ENCODE results near the gene CHCHD4. TPM values are rescaled to one million over a fixed set of nuclear protein-coding genes. Genes with fewer than 3 reads are reported as not detected.

CHCHD4 gene
- total and polyA plus RNA-seq, 2 of the 13 experiments (the other 11 are each of a cell fraction or from before 2014, with no cell fraction given): 15.8 to 24.1 TPM

DNA sequence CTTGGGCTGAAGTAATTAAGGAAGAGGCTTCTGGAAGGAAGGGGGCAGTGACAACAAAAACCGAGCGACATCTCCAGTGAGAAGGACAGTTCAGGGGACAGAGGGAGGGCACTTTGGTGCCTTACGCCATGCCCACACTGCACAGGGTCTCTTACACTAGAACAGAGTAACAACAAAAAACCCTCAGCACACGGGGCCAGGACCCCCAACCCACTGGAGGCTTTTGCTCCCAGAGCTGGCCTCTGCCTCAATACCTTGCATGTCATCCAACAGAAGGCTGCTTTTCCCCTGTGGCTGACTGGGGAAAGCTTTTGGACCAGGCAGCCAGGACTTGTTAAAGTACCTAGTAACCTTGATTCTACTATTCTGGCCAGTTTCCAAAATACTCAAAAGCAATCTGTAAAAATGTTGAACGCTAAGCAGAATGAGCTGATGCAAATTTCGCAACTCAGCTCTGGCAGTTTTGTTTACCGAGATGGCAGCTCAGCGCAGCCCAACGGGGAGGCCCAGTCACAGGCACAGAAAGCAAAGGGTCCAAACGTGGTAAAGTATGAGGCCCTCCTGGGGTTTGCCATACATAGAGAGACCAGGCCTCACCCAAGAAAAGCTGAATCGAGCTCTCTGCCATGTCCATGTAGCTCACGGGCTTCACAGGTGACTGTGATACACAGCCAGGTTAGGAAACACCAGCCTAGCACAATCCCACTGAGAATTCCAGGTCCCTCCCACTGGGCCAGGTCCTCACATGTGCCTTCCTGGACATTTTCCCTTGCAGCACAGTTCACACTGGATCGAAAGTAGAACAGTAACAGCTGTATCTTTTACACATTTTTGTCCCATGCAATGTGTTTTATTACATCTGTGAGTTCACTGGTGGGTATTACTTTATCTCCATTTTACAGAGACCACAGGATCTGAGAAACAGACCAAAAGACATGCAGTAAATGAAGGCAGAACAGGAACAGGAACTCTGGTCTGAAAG lies 6.0 kb downstream of the CHCHD4 start (continued):
- TF ChIP-seq ZNF552 (CRISPR knock-in tag; IDR thresholded peaks at IDR 0.05; ENCODE audit: borderline replicate concordance) (no peak), ZFX (CRISPR knock-in tag; IDR thresholded peaks at IDR 0.05; ENCODE audit: low read depth) (peak; percentile 80), SALL2 (CRISPR knock-in tag; IDR thresholded peaks at IDR 0.05) (0 out of 2 replicates have a peak, but pooled peaks have one; percentile 50), ZNF564 (CRISPR knock-in tag; IDR thresholded peaks at IDR 0.05) (no peak), FOXC1 (CRISPR knock-in tag; IDR thresholded peaks at IDR 0.05; ENCODE audit: borderline replicate concordance) (peak; percentile 72; the same call in 1 of the 2 replicates), GFI1 (CRISPR knock-in tag; IDR thresholded peaks at IDR 0.05; ENCODE audit: borderline replicate concordance) (peak; percentile 52; the same call in 1 of the 2 replicates), MXD1 (CRISPR knock-in tag; IDR thresholded peaks at IDR 0.05) (no peak), ZNF234 (CRISPR knock-in tag; conservative IDR thresholded peaks at IDR 0.05) (no peak), GABPB1 (CRISPR knock-in tag; IDR thresholded peaks at IDR 0.05) (no peak; the same call in 1 of the 2 replicates), EP300 (IDR thresholded peaks at IDR 0.05; ENCODE audit: low read depth in 2 of 2, low read length in 2 of 2) (peak; percentile 18 to 60; a peak in 3 of 4 replicates), EP300 (CRISPR knock-in tag; IDR thresholded peaks at IDR 0.05; ENCODE audit: borderline replicate concordance) (no peak), ZNF138 (CRISPR knock-in tag; IDR thresholded peaks at IDR 0.05; ENCODE audit: low read depth) (no peak), ZNF317 (CRISPR knock-in tag; IDR thresholded peaks at IDR 0.05) (peak; percentile 39; the same call in 1 of the 2 replicates), ZNF382 (CRISPR knock-in tag; IDR thresholded peaks at IDR 0.05; ENCODE audit: borderline replicate concordance) (no peak), ZMYM3 (CRISPR knock-in tag; IDR thresholded peaks at IDR 0.05) (0 out of 2 replicates have a peak, but pooled peaks have one; percentile 46), MAFK (conservative IDR thresholded peaks at IDR 0.05 in 1 of 2, IDR thresholded peaks at IDR 0.05 in 1 of 2; ENCODE audit: low read length in 2 of 2) (peak; percentile 42 to 44; a peak in 2 of 4 replicates), ZNF530 (CRISPR knock-in tag; IDR thresholded peaks at IDR 0.05; ENCODE audit: low read depth) (no peak), GPN1 (CRISPR knock-in tag; IDR thresholded peaks at IDR 0.05; ENCODE audit: borderline replicate concordance) (no peak), TBX3 (IDR thresholded peaks at IDR 0.05; ENCODE audit: borderline replicate concordance) (no peak), ZNF790 (CRISPR knock-in tag; IDR thresholded peaks at IDR 0.05; ENCODE audit: borderline replicate concordance) (no peak)
- TF ChIP-seq, protein P1, sequence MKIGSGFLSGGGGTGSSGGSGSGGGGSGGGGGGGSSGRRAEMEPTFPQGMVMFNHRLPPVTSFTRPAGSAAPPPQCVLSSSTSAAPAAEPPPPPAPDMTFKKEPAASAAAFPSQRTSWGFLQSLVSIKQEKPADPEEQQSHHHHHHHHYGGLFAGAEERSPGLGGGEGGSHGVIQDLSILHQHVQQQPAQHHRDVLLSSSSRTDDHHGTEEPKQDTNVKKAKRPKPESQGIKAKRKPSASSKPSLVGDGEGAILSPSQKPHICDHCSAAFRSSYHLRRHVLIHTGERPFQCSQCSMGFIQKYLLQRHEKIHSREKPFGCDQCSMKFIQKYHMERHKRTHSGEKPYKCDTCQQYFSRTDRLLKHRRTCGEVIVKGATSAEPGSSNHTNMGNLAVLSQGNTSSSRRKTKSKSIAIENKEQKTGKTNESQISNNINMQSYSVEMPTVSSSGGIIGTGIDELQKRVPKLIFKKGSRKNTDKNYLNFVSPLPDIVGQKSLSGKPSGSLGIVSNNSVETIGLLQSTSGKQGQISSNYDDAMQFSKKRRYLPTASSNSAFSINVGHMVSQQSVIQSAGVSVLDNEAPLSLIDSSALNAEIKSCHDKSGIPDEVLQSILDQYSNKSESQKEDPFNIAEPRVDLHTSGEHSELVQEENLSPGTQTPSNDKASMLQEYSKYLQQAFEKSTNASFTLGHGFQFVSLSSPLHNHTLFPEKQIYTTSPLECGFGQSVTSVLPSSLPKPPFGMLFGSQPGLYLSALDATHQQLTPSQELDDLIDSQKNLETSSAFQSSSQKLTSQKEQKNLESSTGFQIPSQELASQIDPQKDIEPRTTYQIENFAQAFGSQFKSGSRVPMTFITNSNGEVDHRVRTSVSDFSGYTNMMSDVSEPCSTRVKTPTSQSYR (CRISPR knock-in tag; IDR thresholded peaks at IDR 0.05; ENCODE audit: borderline replicate concordance): no peak; the same call in 1 of the 2 replicates
- TF ChIP-seq, protein P2, sequence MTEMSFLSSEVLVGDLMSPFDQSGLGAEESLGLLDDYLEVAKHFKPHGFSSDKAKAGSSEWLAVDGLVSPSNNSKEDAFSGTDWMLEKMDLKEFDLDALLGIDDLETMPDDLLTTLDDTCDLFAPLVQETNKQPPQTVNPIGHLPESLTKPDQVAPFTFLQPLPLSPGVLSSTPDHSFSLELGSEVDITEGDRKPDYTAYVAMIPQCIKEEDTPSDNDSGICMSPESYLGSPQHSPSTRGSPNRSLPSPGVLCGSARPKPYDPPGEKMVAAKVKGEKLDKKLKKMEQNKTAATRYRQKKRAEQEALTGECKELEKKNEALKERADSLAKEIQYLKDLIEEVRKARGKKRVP (CRISPR knock-in tag; IDR thresholded peaks at IDR 0.05): no peak
- TF ChIP-seq, protein P3, sequence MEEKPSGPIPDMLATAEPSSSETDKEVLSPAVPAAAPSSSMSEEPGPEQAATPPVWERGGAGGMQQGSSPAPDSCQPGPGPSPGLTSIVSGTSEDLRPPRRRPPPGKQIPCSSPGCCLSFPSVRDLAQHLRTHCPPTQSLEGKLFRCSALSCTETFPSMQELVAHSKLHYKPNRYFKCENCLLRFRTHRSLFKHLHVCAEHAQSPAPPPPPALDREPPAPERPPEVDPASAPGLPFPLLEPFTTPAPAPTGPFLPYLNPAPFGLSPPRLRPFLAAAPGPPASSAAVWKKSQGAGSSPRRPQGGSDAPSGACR (CRISPR knock-in tag; IDR thresholded peaks at IDR 0.05): peak; percentile 46; the same call in 1 of the 2 replicates
